HG02938 (cell line): ENCODE measurements around the gene MLF2.
A peak's percentile ranks its signal among the peaks of the same experiment; 100 is the strongest.

Source experiments
- ATAC-seq: cut with Tn5 transposase; IDR thresholded peaks from one replicate; pipeline ENCODE4 v1.9.1; 2021; ENCODE audit warnings: mild to moderate bottlenecking, moderate library complexity; ENCODE audit not compliant: unreplicated experiment

The MLF2 gene

DNA sequence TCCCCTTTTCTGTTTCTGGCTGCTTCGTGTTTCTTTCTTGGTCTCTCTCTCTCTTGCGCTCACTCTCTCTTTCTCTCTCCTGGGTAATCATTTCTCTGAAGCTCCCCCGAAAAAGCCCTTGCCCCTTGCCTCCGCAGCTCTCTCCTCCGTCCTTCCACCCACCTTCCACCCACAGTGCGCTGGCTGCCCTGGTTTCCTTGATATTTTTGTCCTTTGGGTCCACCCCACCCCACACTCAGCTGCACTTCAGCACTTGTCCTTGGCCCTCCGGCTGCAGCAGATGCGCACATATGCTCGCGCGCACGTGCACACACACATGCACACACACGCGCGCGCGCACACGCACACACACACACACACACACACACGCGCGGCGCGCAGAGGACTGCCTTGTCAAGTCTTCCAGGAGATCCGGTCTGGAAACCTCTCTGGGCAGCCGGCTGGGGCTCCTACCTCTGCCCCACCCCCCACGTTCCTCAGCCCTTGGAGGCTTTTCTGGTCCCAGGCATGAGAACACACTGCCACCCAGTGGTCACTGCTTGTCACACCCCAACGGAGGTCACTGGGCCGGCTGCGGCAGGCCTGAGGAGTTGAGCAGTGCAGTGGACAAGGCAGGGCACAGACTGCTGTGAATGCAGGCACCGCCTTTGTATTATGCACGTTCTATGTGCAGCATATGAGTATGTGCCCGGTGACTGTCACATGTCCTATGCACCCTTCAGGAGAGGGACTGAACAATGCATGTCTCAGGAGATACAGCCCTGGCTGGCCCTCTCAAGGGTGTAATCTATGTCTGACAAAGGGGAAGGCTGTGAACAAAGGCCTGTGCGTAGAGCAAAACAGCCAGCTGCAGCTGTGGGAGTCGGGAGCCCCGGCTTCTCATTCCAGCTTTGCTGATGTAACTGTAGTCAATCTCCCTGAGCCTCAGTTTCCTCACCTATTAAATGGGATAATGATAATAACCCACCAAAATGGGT lies 25.9 kb upstream of the MLF2 start:
- no peak for ATAC-seq

DNA sequence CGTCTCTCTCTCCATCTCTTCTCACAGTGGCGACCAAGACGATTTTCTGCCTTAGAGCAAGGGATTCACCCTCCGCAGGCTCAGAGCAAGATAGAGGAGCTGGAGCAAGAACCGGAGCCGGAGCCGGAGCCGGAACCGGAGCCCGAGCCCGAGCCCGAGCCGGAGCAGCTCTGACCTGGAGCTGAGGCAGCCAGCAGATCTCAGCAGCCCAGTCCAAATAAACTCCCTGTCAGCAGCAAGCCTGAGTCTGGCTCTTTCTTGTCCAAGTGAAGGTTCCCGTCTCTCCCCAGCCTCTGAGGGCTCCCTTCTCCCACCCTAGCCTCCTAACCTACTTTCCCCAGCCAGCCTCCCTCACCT lies 25.3 kb upstream of the MLF2 start:
- ATAC-seq = no peak

DNA sequence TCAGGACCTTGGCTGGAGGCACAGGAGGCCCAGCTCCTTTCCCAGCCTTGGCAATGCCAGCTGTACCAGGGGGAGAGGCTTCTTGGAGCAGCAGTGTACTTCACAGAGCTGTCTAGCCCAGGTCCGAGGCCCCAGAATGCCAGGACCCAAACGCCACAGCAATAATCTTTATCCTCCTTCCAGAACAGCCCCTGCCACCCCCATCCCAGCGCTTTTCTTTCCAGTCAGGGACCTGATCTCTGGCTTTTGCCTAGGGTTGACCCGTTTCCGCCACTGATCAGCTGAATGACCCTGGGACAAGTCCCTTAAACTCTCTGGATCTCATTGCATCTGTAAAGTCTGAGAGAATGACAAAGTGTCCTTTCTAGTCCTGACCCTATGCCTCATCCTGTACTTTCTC lies 24.4 kb upstream of the MLF2 start:
- no peak for ATAC-seq

DNA sequence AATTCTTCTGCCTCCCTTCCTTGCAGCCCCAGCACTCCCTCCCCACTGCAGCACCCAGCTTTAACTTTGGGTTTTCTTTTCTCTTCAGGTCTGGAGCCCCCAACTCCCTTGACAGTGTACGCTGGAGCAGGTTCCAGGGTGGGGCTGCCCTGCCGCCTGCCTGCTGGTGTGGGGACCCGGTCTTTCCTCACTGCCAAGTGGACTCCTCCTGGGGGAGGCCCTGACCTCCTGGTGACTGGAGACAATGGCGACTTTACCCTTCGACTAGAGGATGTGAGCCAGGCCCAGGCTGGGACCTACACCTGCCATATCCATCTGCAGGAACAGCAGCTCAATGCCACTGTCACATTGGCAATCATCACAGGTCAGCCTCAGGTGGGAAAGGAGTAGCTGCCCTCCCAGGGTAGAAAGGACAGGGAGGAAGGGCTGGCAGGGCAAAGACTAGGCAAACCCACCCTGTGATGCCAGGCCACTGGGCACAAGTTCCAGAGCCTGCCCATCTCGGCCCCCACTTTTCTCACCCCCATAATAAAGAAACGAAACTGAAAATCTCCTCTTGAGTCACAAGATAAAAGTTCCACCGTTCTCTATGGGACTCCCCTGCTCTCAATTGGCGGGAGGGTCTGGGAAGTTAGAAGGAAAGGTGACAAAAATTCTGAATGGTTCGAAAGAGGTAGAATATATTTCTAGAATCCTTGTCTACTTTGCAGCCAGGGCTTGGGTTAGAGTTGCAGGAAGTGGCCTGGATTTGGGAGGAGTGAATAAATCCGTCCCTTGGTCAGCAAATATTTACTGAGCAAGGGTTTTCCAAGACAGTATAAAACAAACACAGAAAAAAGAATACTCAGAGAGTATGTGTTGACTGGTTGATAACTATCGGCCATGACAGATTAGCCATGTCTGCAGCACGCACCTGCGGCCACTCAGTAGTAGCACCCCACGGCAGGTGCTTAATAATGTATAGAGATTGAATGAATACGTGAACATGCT lies 22.5 kb upstream of the MLF2 start:
- ATAC-seq = no peak

DNA sequence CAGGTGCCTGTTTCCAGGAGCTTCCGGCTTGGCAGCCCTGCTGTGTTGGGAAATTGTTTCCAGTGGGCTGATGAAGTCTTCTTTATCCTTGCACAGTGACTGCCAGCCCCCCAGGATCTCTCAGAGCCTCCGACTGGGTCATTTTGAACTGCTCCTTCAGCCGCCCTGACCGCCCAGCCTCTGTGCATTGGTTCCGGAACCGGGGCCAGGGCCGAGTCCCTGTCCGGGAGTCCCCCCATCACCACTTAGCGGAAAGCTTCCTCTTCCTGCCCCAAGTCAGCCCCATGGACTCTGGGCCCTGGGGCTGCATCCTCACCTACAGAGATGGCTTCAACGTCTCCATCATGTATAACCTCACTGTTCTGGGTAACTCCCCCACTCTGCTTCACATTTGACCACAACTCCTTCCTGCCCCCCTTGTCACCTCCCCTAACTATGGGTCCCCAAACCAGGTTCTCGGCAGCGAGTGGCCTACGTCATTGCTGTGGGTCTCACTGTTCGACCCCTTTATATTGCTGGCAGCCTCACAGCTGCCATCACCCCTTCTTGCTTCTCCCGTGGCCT lies 21.6 kb upstream of the MLF2 start:
- ATAC-seq = no peak

DNA sequence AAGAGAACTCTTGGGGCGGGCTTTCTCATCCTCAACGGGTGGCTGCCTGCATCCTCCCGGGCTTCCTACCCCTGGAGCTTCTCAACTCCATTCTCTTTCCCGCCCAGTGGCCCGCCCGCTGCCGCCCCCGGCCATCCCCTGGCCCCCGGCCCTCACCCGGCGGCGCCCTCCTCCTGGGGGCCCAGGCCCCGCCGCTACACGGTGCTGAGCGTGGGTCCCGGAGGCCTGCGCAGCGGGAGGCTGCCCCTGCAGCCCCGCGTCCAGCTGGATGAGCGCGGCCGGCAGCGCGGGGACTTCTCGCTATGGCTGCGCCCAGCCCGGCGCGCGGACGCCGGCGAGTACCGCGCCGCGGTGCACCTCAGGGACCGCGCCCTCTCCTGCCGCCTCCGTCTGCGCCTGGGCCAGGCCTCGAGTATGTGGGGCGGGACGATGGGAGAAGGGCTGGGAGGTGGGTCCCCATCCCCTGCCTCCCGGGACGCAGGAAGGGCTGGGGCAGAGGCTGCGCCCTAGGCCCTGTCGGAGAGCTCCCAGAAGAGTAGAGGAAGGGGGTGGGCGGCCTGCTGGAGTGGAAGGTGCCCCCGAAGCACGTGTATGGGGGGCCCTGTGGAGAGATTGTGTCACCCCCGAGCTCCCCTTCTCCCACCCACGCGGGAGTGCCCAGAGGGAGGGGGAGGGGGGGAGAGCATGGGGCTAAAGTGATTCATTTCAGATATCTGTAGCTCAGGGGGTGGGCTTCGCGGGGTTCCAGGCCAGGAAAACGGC lies 20.8 kb upstream of the MLF2 start:
- ATAC-seq = no peak

DNA sequence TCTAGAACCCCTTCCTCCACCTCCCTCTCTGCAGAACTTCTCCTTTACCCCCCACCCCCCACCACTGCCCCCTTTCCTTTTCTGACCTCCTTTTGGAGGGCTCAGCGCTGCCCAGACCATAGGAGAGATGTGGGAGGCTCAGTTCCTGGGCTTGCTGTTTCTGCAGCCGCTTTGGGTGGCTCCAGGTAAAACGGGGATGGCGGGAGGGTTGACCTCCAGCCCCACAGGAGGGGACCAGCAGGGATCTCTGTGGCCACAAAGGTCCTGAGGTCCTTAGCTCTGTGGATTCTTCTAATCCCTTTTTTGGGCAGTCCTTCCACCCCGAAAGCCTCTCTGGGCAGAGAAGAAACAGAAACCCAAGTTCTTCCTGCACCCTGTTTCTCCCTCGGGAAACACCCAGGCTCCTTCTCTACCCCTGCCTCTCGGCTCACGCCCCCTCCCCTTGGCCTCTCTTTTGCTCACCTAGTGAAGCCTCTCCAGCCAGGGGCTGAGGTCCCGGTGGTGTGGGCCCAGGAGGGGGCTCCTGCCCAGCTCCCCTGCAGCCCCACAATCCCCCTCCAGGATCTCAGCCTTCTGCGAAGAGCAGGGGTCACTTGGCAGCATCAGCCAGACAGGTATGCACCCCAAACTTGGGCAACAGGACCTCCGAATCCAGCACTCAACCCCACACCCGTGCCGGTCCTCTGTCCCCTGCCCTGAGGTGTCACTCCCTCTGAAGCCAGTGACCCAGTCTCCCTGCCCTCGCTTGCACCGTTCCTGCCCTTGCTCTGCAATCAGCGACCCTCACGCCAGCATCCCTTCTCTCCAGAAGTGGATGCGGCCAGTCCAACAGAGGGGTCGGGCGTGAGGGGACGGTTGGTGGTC lies 20.0 kb upstream of the MLF2 start:
- ATAC-seq = no peak

DNA sequence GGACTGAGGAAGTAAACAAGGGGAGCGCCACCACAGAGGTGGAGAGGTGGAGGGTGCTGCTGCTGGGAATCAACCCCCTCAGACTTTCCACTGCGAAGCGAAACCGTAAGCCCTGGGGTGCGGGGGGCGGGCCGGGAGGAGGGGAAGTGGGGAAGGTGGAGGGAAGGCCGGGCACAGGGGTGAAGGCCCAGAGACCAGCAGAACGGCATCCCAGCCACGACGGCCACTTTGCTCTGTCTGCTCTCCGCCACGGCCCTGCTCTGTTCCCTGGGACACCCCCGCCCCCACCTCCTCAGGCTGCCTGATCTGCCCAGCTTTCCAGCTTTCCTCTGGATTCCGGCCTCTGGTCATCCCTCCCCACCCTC lies 19.4 kb upstream of the MLF2 start, which contains the start of gene LAG3:
Gene LAG3, plus strand, starts transcription at position 190 of the 365 bp plus-strand sequence. CDS start 333 bp downstream, outside the sequence.
- no peak for ATAC-seq

DNA sequence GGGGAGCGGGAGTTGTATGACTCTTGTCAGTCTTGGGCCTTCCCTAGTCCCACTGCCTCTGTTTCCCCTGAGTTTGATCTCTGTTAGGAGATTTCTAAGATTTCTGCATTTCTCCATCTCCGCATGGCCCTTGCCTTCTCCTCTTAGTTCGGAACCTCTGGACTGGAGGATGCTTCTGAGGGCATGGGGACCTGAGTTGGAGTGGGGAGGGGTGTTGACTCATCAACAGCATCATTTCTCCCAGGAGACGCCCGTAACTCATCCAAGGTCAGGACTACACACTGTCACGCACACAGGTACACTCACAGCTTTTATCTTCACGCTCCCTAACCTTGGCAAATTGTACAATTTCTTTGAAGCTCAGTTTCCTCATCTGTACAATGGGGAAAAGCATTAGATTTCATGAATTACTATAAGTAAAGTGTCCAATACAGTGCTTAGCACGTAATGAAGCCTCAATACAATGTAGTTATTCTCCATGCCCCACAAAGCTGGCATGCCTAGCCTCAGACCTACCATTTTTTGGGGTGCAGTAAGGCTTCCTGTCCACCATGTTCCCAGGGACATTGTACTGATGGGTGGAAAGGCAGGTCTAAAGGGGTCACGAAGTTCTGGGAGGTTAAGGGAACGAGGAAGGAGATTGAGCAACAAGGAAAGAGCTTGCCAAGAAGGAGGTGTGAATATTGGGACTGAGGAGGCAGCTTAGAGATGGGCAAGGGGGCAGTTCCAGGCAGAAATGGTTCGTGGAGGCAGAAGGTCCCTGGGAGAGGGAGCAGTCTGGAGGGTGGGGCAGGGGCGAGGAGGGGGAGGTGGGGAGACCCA lies 18.8 kb upstream of the MLF2 start:
- ATAC-seq = no peak

DNA sequence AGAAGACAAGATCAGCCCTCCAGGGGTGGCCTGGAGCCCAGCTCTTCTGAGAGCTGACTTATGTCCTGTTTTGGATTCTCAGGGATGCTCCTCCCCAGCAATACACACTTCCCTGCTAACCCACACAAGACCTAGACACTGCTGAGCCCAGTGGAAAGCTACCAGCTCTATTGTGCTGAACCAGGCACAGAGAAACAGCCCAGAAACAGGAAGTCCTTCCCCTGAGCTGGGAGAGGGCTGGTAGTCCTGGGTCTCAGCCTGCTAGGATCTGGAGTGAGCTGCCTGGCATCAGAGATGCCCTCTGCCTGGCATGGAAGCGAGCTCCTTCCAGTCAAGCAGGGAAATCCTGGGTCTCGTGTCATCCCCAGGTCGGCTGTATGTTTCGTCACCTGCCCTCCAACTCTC lies 18.2 kb upstream of the MLF2 start:
- ATAC-seq = no peak

DNA sequence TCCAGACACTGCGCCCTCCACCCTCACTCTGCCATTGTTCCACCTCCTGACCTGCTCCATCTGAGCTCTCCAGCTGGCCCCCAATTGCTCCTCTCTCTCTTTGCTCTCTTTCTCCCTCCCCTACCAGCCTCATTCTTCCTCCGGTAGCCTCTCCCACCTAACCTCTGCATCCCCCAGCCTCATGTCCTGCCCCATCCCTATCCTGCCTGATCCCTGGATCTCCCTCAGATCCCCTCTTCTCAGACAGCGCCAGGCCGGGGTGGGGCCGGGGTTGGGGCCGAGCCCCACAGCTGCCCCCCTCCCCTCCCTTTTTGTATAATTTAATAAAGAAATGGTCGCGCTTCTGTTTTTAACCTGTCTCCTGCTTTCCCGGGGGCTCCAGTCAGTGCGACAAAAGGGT lies 17.7 kb upstream of the MLF2 start:
- ATAC-seq = no peak

DNA sequence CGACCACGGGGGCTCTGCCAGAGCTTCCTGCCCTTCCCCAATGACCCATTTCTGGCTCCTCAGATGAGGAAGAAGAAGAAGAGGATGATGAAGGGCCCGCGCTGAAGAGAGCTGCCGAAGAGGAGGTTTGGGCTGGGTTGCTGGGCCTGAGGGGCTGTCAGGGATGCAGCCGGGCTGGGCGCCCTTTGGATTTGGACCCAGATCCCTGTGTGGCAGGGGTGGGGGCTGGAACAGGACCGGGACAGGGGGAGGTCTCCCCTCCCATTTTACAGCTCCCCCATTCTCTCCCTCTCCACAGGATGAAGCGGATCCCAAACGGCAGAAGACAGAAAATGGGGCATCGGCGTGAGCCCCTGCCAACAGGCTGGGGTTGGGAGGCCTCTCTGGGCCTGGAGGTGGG lies 17.2 kb upstream of the MLF2 start:
- ATAC-seq = no peak

DNA sequence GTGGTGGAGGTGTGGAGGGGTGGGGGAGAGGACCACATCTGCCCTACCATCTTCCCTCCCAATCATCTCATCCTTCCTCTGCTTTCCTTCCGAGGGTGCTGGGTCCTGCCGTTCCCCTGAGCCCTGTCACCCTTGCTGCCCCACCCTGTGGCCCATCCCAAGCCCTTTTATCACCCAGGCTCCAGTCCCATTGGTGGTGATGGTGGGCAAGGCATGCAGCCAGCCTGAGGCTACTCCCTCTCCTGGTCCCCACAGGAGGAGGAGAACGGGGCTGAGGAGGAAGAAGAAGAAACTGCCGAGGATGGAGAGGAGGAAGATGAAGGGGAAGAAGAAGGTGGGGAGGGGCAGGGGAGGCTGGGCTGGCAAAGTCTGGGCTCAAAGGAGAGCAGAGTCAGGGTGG lies 16.7 kb upstream of the MLF2 start:
- ATAC-seq = no peak

DNA sequence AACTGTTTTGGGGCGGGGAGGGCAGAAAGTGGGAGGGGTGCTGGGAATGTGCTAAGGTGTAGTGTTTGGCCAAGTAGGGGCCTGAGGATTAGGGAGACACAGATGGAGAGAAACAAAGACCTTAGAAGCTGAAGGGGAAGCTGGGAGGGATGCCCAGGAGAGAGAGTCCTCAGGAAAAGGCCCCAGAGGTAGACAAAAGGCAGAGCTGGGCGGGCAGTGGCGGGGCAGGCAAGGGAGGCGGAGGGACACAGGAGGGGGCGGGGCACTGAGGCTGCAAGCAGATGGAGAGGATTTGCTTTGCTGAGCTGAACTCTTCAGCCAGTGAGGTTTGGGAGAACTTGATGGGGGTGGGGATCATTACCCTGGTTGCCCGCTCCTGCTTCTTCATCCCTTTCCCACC lies 16.0 kb upstream of the MLF2 start:
- no peak for ATAC-seq

DNA sequence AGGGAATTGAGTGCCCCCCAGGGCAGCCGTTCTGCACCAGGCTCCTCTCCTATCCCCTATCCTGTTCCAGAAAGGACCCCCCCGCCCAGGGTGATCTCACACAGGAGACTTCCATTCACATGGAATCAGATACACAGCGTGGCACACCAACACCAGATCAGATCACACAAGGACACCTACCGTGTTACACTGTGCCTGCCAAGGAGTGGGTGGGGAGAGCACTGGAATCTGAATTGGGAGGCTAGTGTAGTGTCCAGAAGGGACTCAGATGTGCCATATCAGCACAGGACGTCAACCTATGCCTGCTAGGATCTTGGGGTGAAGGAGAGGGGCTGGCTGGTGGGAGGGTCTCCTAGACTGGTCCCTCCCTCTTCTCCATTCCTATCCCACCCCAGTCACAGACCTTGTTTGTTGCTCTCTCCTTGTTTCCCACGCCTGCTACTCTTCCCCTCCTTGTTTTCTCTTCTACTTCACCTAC lies 15.5 kb upstream of the MLF2 start:
- ATAC-seq = no peak

DNA sequence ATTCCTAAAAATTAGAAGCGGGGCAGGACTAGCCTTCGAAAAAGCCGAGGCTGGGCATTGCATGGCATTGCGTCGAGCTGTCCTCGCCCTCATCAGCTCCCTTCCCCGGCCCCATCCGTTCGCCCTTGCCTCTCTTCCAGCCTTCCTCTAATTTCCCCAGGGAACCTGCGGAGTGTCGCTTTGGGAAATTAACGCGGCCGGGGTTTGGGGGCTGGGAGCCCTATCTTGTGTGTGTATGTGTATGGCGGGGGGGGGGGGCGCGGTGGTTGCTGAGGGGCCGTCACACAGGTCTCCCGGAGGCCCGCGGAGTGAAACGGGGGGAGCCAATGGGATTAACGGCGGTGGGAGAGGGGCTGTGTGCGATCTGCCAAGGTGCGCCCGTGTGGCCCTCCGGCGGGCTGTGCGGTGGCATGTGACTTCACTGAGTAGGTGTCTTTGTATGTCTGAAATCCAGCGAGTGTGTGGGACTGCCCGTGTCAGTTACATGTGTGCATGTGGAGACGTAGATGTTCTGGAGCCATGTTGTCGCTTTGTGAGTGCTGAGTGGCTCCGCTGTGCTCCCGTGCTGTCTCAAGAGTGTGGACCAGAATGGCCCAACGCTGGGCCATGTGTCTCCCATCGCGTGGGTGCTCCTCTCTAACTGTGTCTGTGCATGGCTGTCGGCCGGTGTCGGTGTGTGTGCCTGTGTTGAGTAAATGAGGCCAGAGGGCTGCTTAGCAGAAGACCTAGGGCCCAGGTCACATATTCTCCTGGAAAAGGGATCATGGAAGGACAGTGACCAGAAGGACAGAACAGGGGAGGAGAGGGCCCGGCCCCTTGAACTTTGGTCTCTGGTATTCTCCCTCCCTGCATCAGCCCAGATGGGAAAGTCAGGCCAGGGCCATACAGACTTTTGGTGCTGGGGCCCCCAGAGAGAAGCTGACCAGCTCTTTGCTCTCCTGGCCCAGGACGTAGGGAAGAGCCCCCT lies 14.7 kb upstream of the MLF2 start:
- no peak for ATAC-seq

DNA sequence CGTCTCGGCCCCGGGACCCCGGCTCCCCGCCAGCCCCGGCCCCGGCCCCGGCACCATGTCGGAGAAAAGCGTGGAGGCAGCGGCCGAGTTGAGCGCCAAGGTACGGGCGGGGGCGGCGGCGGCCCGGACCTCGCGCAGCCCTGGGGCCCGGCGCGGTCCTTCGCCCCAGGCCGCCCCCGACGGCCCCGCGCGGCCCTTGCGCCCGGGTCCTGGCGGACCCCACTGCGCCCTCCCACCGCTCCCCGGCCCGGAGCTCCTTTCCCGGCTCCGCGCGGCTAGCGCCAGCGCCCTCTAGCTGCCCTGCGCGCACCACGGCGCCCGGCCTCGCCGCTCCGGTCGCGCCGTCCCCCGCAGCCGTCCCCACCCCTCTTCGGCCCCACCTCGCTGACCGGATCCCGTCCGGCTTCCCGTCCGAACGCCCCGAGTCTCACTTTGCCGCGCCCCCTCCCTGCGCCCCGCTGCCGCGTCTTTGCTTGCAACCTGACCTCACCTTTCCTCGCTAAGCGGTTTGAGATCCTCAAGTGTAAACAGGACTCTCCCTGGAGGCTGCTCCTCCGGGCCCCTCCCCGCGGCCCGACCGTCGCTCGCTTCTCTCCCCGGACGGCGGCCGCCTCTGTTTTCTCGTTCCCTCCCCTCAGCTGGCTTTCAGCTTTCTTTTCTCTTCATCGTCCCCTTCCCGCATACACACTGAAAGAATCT lies 13.9 kb upstream of the MLF2 start:
- peak; percentile 36 for ATAC-seq
